Liver (tissue), 3 donors: ENCODE data around the gene PCMTD2.

ENCODE experiments used
- ATF3 ChIP-seq: IDR thresholded peaks from 2 replicates; pipeline ENCODE4 v1.6.1; 2016; ENCODE audit warnings: antibody characterized with exemption
- EGR1 ChIP-seq, 2 donors: IDR thresholded peaks; 2 replicates each; pipeline ENCODE4 v1.6.1; 2016 to 2018; ENCODE audit warnings: antibody characterized with exemption in 2 of 2, low read depth in 2 of 2
- FOXA1 ChIP-seq: IDR thresholded peaks from 2 replicates; pipeline ENCODE4 v1.6.1; 2016; ENCODE audit warnings: antibody characterized with exemption
- GABPA ChIP-seq, 2 donors: IDR thresholded peaks in 1 of 2; conservative IDR thresholded peaks in 1 of 2; 2 replicates each; pipeline ENCODE4 v1.6.1; 2016; ENCODE audit warnings: antibody characterized with exemption in 2 of 2, mild to moderate bottlenecking in 1 of 2, moderate library complexity in 1 of 2
- JUND ChIP-seq, 2 donors: IDR thresholded peaks; 2 replicates each; pipeline ENCODE4 v1.6.1; 2016; ENCODE audit warnings: antibody characterized with exemption in 2 of 2
- RAD21 ChIP-seq, 2 donors: IDR thresholded peaks; 2 replicates each; pipeline ENCODE4 v1.6.1; 2016; ENCODE audit warnings: antibody characterized with exemption in 2 of 2, mild to moderate bottlenecking in 2 of 2
- REST ChIP-seq: IDR thresholded peaks from 2 replicates; pipeline ENCODE4 v1.6.1; 2016; ENCODE audit warnings: antibody characterized with exemption, mild to moderate bottlenecking
- RXRA ChIP-seq, 2 donors: IDR thresholded peaks; 2 replicates each; pipeline ENCODE4 v1.6.1; 2017 to 2018; ENCODE audit warnings: antibody characterized with exemption in 2 of 2, mild to moderate bottlenecking in 1 of 2
- SP1 ChIP-seq: IDR thresholded peaks from 2 replicates; pipeline ENCODE4 v1.6.1; 2018; ENCODE audit warnings: antibody characterized with exemption, mild to moderate bottlenecking
- TAF1 ChIP-seq: conservative IDR thresholded peaks from 2 replicates; pipeline ENCODE4 v1.6.1; 2016; ENCODE audit warnings: antibody characterized with exemption, mild to moderate bottlenecking
- YY1 ChIP-seq: IDR thresholded peaks from 2 replicates; pipeline ENCODE4 v1.6.1; 2016; ENCODE audit warnings: antibody characterized with exemption, mild to moderate bottlenecking
- TF ChIP-seq, protein P1 (sequence below): fragments of 150-350 bp; IDR thresholded peaks from 2 replicates; pipeline ENCODE4 v1.5.1; 2017; ENCODE audit warnings: improper control_type of control experiment, low read depth, low read length; ENCODE audit not compliant: missing input control
- TF ChIP-seq, protein P2 (sequence below): IDR thresholded peaks from 2 replicates; pipeline ENCODE4 v1.6.1; 2016; ENCODE audit warnings: antibody characterized with exemption
- TF ChIP-seq, protein P3 (sequence below): IDR thresholded peaks from 2 replicates; pipeline ENCODE4 v1.6.1; 2016; ENCODE audit warnings: antibody characterized with exemption
- donor health status: healthy.
- donor health status: healthy.

DNA sequence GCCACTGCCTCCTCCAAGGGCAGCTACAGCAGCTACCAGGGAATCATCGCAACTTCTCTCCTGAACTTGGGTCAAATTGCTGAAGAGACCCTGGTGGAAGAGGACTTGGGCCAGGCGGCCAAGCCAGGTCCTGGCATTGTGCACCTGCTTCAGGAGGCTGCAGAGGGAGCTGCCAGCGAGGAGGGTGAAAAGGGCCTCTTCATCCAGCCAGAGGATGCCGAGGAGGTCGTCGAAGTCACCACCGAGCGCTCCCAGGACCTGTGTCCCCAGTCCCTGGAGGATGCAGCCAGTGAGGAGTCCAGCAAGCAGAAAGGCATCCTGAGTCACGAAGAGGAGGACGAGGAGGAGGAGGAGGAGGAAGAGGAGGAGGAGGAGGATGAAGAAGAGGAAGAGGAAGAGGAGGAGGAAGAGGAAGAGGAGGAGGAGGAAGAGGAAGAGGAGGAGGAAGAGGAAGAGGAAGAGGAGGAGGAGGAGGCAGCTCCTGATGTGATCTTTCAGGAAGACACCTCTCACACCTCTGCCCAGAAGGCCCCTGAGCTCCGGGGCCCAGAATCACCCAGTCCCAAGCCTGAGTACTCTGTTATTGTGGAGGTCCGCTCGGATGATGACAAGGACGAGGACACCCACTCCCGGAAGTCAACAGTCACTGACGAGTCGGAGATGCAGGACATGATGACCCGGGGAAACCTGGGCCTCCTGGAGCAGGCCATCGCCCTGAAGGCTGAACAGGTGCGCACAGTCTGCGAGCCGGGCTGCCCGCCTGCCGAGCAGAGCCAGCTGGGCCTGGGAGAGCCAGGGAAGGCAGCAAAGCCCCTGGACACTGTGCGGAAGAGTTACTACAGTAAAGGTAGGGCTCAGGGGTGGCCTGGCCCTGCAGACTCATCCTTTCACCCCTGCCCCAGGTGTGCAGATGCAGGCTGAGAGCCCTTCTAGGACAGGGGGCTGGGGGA lies 47.6 kb upstream of the PCMTD2 start:
- TF ChIP-seq, protein P1, sequence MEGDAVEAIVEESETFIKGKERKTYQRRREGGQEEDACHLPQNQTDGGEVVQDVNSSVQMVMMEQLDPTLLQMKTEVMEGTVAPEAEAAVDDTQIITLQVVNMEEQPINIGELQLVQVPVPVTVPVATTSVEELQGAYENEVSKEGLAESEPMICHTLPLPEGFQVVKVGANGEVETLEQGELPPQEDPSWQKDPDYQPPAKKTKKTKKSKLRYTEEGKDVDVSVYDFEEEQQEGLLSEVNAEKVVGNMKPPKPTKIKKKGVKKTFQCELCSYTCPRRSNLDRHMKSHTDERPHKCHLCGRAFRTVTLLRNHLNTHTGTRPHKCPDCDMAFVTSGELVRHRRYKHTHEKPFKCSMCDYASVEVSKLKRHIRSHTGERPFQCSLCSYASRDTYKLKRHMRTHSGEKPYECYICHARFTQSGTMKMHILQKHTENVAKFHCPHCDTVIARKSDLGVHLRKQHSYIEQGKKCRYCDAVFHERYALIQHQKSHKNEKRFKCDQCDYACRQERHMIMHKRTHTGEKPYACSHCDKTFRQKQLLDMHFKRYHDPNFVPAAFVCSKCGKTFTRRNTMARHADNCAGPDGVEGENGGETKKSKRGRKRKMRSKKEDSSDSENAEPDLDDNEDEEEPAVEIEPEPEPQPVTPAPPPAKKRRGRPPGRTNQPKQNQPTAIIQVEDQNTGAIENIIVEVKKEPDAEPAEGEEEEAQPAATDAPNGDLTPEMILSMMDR = no peak
- TF ChIP-seq, protein P2, sequence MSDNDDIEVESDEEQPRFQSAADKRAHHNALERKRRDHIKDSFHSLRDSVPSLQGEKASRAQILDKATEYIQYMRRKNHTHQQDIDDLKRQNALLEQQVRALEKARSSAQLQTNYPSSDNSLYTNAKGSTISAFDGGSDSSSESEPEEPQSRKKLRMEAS = no peak
- TF ChIP-seq RAD21 (IDR thresholded peaks at IDR 0.05) (no peak), TAF1 (no peak), YY1 (no peak), SP1 (no peak), REST (no peak), ATF3 (no peak), EGR1 (IDR thresholded peaks at IDR 0.05; ENCODE audit: low read depth in 2 of 2) (no peak), GABPA (IDR thresholded peaks at IDR 0.05 in 1 of 2, conservative IDR thresholded peaks at IDR 0.05 in 1 of 2) (no peak), FOXA1 (no peak), JUND (IDR thresholded peaks at IDR 0.05) (no peak), RXRA (IDR thresholded peaks at IDR 0.05) (no peak)
- TF ChIP-seq, protein P3, sequence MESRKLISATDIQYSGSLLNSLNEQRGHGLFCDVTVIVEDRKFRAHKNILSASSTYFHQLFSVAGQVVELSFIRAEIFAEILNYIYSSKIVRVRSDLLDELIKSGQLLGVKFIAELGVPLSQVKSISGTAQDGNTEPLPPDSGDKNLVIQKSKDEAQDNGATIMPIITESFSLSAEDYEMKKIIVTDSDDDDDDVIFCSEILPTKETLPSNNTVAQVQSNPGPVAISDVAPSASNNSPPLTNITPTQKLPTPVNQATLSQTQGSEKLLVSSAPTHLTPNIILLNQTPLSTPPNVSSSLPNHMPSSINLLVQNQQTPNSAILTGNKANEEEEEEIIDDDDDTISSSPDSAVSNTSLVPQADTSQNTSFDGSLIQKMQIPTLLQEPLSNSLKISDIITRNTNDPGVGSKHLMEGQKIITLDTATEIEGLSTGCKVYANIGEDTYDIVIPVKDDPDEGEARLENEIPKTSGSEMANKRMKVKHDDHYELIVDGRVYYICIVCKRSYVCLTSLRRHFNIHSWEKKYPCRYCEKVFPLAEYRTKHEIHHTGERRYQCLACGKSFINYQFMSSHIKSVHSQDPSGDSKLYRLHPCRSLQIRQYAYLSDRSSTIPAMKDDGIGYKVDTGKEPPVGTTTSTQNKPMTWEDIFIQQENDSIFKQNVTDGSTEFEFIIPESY = no peak
